Stimulated activated CD4-positive, alpha-beta T cell treated with anti-CD3 and anti-CD28 coated beads, Interleukin-12 subunit alpha, Interleukin-12 subunit beta, amount 100 ng/mL, for 48 hours (primary cell): ENCODE data around the gene SCAF4.
"Not testable (repeated sequence)": the region's sequence is repeated elsewhere in the genome, so short reads cannot be mapped to it uniquely, and the experiment has no call there.

Experiments
- DNase-seq, 3 donors: peaks; one replicate each; pipeline ENCODE4 v3.0.0-alpha.2; 2020; ENCODE audit warnings: low read depth in 2 of 3, low spot score in 1 of 3

SCAF4 gene

DNA sequence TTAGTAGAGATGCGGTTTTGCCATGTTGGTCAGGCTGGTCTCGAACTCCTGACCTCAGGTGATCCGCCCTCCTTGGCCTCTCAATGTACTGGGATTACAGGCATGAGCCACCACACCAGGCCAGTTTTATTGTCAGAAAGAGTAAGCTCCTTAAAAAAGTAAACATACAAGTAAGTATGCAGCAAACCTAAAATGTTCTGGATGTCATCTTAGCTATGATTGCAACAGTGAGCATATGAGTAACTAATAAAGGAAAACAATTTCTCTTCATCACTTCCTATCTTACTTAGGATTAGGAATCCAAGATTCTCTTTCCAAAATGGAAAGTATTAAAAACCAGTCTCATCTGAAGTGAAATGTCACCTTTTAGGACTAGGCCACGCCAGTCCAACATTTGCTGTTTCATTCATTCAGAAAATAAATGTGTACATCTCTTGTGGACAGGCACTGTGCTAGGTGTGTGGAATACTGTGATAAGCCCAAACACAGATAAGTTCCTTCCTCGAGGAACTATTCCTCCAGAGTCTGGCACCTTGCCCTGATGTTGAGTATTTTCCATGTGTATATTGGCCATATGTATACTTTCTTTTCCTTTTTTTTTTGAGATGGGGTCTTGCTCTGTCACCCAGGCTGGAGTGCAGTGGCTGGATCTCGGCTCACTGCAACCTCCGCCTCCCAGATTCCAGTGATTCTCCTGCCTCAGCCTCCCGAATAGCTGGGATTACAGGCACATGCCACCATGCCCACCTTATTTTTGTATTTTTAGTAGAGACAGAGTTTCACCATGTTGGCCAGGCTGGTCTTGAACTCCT is 5.9 kb upstream of the SCAF4 start:
- not testable (repeated sequence) for DNase-seq

DNA sequence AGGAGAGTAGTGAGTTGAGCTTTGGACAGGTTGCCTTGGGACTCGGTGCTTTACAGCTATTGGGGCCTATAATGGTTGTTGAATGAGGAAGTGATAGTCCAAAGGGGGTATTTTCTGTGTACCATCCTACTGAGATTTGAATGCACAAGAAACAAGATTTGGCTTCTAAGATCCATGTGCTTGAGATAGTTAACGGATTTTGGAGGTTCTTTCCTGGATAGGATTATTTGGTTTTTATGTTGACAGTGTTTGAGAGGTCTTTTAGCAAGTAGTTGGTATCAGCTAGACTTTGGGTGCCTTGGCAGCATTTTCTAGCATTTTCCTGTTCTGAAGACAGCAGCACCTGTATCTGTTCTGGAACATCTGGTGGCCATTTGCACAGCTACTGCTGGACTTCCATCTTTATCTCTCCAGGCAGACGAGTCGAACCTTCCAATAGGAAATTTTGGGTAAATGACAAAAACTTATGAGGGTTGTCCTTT is 3.6 kb upstream of the SCAF4 start:
- no peak for DNase-seq

DNA sequence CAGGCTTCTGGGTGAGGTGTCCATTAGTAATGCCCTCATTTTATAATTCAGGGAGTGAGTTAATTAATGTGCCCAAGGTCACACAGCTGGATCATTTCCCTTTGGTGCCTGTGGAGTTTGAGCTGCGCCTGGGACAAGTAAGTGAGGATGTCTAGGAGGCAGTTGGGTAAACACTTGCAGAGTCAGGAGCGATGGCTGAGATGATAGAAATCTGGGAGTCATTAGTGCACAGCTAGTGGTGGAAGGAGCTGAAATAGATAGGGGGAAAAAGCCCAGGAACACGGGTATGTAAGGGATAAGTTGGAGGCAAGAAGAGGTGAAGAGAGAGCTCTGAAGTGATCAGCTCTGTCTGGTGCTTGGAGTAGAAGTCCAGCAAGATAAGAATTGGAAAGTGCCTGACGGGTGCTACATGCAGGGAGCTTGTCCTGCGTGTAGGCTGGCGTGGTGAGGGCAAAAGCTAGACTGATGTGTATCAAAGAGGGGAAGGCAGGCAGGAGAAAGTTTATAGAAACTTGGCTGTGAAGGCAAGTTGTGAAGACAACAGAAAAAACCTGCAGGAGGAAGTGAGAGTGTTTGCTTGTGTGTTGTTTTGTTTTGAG is 1.7 kb upstream of the SCAF4 start:
- DNase-seq, result no peak

DNA sequence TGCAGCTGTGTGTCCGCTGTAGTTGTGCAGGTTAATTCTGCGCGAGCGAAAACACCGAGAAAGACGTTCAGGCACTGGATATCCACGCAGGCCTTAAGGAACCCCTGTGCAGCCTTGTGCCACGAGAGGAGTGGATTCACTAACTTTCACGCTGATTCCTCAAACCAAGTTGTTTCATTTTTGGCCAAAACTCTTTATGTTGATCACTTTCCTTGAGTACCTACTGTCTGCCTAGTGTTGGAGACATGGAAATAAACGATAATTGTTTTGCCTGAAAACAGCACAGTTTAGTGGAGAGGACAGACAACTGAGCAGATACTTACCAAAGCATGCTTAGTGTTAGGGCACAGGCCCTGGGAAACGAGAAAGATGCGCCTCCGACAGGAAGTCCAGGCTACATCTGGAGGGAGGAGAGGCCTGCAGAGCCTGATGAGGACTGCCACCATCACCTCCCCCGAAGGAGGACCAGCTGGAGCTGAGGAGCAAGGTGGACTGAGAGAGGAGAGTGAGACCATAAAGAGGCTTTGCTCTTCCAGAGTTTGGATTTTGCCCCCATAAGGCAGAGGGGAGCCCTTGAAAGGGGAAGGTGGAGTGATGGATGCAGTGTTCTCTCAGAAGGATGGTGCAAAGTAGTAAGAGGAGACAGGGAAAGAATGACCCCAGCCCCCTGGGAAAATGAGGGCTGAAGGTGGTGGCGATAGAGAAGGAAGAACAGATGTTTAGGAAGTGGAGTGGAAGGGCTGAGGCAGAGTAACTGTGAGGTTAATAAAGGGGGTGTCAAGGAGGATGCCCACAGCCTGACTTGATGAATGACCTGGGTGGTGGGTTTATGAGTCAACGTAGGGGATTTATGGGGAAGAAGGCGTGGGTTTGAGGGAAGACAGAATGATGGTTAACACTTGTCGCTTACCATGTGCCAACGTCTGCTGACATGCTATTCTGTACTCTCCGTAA is 956 bp upstream of the SCAF4 start:
- peak in 2 of 3 donors; percentile 11 to 13 for DNase-seq

DNA sequence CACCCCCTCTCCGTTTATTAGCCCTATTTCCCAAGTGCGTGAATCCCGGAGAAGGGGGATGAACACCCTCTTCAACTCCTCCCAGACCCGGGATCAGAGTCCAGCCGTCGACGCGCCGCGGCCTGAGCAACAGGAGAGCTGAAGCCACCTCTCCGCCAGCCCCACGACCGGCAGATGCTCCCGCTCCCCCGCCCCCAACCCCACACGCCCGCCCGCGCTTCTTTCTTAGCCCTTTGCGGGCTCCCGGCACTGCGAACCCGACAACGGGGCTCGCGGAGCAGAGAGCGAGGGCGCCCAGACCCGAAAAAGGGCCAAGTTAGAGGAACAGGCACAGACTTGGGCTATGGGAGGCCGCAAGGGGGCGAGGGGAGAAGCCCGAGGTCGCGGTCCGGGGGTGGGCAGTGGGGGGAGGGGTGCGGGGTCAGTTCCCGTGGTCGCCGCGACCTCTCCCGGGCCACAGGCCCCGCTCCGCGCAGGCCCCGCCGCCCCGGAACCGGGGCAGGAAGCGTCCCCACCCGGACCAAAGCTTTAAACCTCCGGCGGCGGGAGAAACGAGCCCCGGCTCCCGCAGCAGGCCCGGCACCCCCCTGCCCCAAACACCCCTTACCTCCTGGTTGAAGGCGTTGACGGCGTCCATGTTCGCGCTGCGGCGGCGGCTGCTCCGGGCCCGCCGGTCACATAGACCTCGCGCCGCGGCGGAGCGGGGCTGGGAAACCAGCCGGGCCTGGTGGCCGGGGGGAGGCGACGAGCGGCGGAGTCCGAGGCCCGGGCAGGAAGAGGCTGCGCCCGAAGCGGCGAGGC is 662 bp downstream of the SCAF4 start:
- peak; percentile 26 to 43 (median 29) for DNase-seq

DNA sequence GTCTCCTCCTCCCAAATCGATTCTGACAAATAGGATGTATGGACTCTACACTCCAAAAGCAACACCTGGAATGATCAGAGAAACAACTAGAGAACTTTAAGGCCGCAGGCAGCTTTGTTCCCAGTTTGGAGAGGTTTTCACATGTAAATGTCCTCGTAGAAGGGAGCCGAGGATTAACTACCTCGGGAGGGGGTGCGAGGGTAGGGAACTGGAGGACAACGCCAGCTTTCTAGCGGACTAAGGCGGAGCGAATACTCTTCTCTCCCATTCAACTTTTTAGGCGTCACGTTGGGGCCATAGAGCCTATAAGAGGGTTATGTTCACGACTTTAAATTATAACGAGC is 1.2 kb downstream of the SCAF4 start:
- DNase-seq, result no peak

DNA sequence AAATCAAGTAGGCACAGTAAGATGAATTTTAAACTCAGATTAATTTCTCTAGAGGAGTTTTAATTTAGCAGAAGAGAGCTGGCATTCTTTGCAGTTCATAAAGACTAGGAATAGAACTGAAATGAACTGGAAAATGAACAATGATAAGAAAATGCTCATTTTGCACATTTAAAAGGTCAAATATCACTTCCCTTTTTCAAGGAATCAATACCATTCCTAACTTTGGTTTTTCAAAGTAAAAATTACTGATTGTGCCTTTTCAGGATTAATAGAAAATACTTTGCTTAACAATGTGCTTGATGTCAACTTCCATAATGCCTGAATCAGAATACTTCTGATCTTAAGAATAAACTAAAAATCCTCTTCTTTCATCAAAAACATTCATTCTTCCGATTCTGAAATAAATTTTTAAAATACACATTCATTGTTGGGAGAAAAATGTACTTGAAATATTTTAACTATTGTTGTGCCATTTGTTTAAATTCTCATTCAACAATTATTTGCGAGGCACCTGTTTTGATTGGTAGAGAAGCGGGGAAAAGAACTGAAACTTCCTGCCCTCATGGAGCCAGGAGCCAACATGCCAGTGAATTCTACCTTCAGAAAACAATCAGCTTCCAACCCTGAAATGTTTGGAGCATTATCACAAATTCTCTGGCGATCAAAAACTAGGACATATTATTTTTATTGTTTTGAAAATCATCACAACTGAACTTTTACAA is 2.1 kb downstream of the SCAF4 start:
- DNase-seq, result no peak

DNA sequence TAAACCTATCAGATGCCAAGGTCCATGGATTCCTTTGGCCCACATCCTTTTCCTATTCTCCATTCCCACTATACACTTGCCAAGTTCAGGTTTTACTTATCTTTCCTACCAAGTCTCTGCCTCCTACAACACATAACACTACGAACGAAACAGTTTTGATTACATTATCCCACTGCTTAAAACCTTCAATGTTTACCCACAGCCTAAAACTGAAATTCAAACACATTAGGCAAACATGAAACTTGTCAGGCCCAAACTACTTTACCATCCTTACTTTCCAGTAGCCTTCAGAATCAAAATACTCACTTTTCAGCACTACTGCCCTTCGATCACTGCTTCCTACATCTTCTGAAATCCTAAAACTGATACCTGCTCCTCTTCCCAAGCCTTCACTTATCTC is 3.0 kb downstream of the SCAF4 start:
- no peak for DNase-seq

DNA sequence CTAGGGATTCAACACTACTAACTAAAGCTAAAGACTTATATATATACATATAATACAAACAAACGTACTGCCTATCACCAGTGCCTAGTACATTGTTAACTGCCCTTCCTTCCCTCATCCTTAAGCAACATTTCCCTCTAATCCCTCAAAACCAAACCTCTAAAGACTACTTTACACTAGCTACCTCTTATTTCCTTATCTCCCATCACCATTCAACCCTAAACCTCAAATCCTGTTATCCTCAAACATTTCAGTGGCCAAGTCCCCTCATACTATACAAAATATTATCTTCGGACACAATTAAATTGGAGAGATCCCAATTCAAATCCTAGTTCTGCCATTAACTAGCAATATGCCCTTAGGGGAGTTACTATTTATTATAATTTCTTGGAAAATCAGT is 3.7 kb downstream of the SCAF4 start:
- no peak for DNase-seq

DNA sequence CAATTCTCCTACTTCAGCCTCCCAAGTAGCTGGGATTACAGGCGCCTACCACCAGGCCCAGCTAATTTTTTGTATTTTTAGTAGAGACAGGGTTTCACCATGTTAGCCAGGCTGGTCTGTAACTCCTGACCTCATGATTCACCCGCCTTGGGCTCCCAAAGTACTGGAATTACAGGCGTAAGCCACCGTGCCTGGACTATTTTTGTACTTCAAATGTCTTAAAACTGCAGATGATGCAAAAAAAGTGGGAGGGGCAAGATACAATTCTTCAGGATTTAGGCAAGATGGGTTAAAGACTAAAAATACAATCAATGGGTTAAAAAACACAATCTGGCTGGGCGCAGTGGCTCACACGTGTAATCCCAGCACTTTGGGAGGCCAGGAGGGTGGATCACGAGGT is 4.7 kb downstream of the SCAF4 start:
- no peak for DNase-seq

DNA sequence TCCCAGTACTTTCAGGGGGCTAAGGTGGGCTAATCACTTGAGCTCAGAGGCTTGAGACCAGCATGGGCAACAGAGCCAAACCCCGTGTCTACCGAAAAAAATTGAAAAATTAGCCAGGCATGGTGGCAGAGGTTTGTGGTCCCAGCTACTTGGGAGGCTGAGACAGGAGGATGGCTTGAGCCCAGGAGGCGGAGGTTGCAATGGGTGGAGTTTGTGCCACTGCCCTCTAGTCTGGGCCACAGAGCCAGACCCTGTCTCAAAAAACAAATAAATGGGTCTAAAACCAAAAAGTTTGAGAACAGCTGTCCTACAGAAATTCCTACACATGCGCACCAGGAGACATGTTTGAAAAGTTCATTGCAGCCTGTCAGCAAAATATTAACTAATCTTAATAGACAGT is 5.5 kb downstream of the SCAF4 start:
- DNase-seq, result no peak

DNA sequence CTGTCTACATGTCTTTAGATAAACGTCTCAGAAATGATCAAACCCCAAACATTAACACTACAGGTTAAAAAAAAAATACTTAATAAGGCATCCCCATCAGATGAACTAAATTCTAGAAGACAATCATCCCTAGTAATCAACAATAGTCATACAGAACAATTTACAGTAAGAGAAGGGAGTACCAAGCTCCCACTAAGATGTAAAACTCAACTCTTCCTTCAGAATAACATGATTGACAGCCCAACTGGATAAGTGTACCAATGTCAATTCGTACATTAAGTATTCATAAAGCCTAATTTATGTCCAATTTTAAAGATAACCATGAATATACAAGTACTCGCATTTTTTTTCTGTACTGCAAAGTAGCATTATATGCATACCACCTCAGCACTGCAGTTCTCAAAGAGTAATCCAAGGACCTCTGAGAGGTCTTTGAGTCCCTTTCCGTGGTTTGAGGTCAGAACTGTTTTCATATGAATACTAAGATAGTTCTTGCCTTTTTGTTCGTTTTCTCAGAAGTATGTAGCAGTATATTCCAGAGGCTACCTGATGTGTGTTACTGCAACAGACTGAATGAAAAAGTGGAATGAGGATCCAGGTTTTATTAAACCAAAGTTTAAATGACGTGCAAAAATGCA is 6.6 kb downstream of the SCAF4 start:
- DNase-seq, result peak in 1 of 3 donors; percentile 17

DNA sequence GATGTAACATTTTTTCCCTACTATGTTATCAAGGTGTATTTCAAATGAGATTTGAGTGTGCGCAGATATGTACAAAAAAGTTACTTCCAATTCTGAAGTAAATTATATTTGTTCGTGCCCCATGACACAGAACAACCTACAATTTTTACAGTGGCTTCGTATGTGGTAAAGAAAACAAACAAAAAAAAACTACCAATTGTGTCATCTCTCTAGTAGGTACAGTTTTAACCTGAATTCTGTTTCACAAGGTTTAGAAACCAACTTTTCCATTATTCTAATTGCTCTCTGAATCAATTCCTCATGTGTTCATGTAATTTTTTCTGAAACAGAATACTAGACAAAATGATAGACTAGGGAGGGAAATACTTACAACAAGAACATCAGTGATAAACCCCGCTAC is 7.4 kb downstream of the SCAF4 start:
- DNase-seq, result no peak

DNA sequence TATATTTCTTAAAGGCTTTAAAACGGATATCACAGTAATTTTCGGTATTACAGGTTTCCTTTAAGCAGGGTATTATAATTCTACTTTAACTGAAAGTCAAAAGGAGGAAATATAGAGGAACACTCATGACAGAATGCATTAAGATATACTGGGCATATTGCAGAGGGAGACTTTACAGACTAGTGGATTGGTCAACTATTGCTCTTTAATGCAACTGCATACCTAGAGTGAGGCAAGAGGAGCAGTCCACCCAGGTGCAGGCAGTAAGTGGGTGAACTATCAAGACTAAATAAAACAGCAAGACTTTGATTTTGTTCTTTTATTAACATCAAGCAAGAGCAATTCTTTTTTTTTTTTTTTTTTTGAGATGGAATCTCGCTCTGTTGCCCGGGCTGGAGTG is 10.5 kb downstream of the SCAF4 start:
- no peak for DNase-seq

DNA sequence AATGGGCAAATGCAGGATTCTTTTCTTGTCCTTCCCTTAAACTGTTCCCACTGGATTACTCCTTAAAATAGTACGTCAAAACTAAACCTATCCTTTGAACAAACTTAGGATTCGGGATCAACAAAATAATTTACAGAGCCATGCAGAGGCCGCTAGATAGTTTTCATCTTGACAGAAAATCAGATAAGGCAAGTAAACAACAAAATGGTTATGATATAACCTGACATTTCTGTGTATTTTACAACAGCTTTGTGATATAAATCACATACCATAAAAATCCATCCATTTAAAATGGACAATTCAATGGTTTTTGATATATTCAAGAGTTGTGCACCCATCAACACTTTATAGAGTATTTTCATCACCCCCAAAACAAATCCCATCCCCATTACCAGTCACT is 11.2 kb downstream of the SCAF4 start:
- DNase-seq, result no peak

DNA sequence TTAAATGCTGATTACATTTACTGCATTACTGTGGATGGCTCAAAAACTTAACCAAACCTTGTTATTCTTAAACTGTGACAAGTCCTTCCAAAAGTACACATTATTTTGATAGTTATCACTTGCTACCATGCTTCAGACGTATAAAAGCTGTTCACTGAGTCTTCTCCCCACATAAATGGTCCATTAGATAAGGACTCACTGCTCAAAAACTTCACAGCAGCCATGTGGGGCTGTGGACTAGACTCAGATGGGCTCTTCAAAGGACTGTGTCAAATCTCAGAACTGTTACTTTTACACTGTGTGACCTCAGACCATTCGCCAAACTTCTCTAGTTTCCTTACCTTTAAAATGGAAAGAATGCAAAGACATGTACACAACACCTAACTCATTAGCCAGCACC is 11.6 kb downstream of the SCAF4 start:
- DNase-seq, result no peak

DNA sequence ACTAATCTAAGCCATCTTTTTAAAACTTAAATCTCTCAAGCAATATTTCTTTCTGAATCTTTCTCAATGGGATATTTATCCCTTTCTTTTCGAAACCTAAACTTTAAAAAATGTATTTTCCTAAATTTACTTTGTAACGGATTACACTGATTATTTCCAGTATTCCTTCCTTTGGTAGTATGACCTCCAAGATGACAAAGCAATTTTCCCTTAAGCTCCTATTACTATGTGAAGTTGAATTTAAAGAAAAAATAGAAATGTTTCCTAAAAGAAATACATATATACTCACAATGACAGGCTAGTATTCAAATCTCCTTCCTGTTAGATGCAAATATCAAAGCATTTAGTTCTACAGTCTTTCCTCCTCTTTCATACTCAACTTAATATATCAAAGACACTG is 15.8 kb downstream of the SCAF4 start:
- DNase-seq, result no peak

DNA sequence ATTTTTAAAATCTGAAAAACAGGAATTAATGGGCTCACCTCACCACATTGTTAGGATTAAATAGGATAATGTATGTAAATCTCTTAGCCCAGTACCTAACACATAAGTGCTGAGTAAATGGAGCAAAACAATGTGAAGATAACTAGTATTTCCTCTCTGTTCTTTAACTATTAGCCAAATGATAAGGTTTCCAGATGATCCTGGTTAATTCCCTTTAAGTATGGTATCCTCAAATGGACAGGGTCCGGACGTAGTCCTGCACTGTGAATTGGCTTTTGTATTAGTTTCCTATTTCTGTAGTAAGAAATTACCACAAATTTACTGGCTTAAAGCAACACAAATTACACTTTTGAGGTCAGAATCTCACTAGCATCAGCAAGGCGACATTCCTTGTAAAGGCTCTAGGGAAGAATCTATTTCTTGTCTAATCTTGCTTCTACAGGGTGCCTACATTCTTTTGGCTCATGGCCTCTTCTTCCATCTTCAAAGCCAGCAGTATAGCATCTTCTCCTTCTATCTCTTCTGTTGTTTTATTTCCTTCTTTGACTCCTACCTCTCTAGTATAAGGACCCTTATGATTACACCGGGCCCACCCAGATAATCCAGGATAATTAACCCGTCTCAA is 17.1 kb downstream of the SCAF4 start:
- no peak for DNase-seq

DNA sequence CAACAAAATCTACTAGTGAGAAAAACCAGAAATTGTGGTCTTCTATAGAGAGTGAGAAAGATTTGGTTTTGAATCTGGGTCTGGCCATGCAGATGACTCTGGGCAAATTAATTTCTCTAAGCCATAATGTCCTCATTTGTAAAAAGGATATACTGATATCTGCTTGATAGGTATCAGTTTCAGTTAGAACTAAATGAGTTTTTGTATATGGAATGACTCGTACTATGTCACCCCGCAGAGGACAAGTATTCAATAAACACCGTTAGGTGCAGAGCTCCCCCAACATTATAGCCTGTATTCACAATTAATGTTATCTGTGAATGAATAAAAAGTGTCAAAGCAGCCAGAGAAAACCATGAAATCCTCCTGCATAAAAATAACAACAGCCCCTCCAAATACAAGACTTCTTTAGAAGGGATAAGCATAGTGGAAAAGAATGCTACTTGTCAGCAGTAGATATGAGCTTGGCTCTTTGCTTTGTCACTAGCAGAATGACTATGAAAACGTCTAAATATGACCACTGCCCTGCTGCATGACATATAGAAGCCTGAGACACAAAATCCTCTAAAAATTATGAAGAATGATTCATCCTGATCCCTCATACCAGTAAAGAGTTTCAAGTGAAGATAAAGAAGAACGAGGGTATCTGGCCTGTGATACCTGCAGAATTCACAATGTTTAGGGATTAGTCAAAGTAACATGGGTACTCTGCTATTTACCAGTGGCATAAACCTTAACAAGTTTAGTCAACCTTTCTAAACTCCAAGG is 17.8 kb downstream of the SCAF4 start:
- no peak for DNase-seq
